ENCODE measurements around the gene NHERF2.

The NHERF2 gene

GRCh38 chr16:2084895-2085625 lies 58.4 kb downstream of the NHERF2 start:
- DNase-seq, result no peak

GRCh38 chr16:2085669-2086068 lies 59.0 kb downstream of the NHERF2 start:
- DNase-seq, result no peak

GRCh38 chr16:2086106-2086742 lies 59.5 kb downstream of the NHERF2 start:
- DNase-seq, result no peak

GRCh38 chr16:2086812-2087747 lies 60.4 kb downstream of the NHERF2 start:
- DNase-seq, result no peak

GRCh38 chr16:2087748-2088631 lies 61.3 kb downstream of the NHERF2 start:
- no peak for DNase-seq
